GM23338 (cell line): ENCODE data around the gene KIF18B. TPM values are rescaled to one million over a fixed set of nuclear protein-coding genes. Genes with fewer than 3 reads are reported as not detected.

Experiments used
- ATAC-seq: fragments of 200-7000 bp; cut with Tn5 transposase; 3 replicates; pipeline ENCODE4 v1.9.1; 2020
- DNase-seq: peaks from one replicate; pipeline ENCODE4 v3.0.0-alpha.2; 2015; ENCODE audit warnings: low spot score
- H2AFZ ChIP-seq: fragments of 200-600 bp; sonication (generic); 2 replicates; pipeline ENCODE4 v1.8.0; 2016; ENCODE audit warnings: antibody characterized with exemption, mild to moderate bottlenecking, moderate library complexity
- H3F3A ChIP-seq: fragments of 200-600 bp; sonication (generic); replicated peaks from 2 replicates; pipeline ENCODE4 v1.8.0; 2017; ENCODE audit warnings: antibody characterized with exemption, mixed run types, low read depth
- H3K27ac ChIP-seq: fragments of 200-600 bp; sonication (generic); 2 replicates; pipeline ENCODE4 v1.6.1; 2016; ENCODE audit warnings: low read depth
- H3K27me3 ChIP-seq: fragments of 200-600 bp; sonication (generic); 2 replicates; pipeline ENCODE4 v1.8.0; 2016; ENCODE audit warnings: mild to moderate bottlenecking, mixed run types, moderate library complexity; ENCODE audit not compliant: insufficient read depth
- H3K36me3 ChIP-seq: fragments of 200-600 bp; sonication (generic); 2 replicates; pipeline ENCODE4 v1.8.0; 2016; ENCODE audit warnings: mild to moderate bottlenecking; ENCODE audit not compliant: insufficient read depth
- H3K4me1 ChIP-seq: fragments of 200-600 bp; sonication (generic); 2 replicates; pipeline ENCODE4 v1.8.0; 2016; ENCODE audit warnings: mild to moderate bottlenecking, moderate library complexity; ENCODE audit not compliant: insufficient read depth
- H3K4me2 ChIP-seq: fragments of 200-600 bp; sonication (generic); 2 replicates; pipeline ENCODE4 v1.7.1; 2017; ENCODE audit warnings: mixed run types
- H3K4me3 ChIP-seq: fragments of 200-600 bp; sonication (generic); 2 replicates; pipeline ENCODE4 v1.6.1; 2016; ENCODE audit warnings: mixed run types
- H3K79me2 ChIP-seq: fragments of 200-600 bp; sonication (generic); replicated peaks from 2 replicates; pipeline ENCODE4 v1.8.0; 2017; ENCODE audit warnings: mild to moderate bottlenecking; ENCODE audit not compliant: insufficient read depth
- H3K9me2 ChIP-seq: fragments of 200-600 bp; sonication (generic); 2 replicates; pipeline ENCODE4 v1.8.0; 2017; ENCODE audit not compliant: insufficient read depth
- H4K20me1 ChIP-seq: fragments of 200-600 bp; sonication (generic); replicated peaks from 2 replicates; pipeline ENCODE4 v1.8.0; 2017; ENCODE audit warnings: mild to moderate bottlenecking; ENCODE audit not compliant: insufficient read depth
- H3K27ac Mint-ChIP-seq: 2 replicates; pipeline ENCODE4 v1.8.0; 2020; ENCODE audit warnings: inconsistent platforms, mild to moderate bottlenecking, moderate library complexity, mixed read lengths
- H3K27me3 Mint-ChIP-seq: 3 replicates; pipeline ENCODE4 v1.8.0; 2022; ENCODE audit warnings: low read depth, mild to moderate bottlenecking, moderate library complexity, mixed read lengths, inconsistent platforms; ENCODE audit not compliant: insufficient read depth, poor library complexity
- H3K36me3 Mint-ChIP-seq: 3 replicates; pipeline ENCODE4 v1.8.0; 2021; ENCODE audit warnings: low read depth, mild to moderate bottlenecking, inconsistent platforms, moderate library complexity, mixed read lengths
- H3K4me1 Mint-ChIP-seq: 3 replicates; pipeline ENCODE4 v1.8.0; 2020; ENCODE audit warnings: mild to moderate bottlenecking, inconsistent platforms, mixed read lengths
- H3K4me3 Mint-ChIP-seq: 3 replicates; pipeline ENCODE4 v1.8.0; 2021; ENCODE audit warnings: moderate library complexity, mild to moderate bottlenecking, inconsistent platforms, mixed read lengths
- H3K9me3 Mint-ChIP-seq: 3 replicates; pipeline ENCODE4 v1.8.0; 2020; ENCODE audit warnings: moderate library complexity, mild to moderate bottlenecking, inconsistent platforms, mixed read lengths
- CREB1 ChIP-seq: fragments of 250-450 bp; sonication (Bioruptor Pico); IDR thresholded peaks from 2 replicates; pipeline ENCODE4 v1.5.0; 2020; ENCODE audit warnings: low read depth, mild to moderate bottlenecking, moderate library complexity
- EZH2phosphoT487 ChIP-seq: fragments of 200-600 bp; sonication (generic); IDR thresholded peaks from one replicate; pipeline ENCODE4 v1.8.1; 2018; ENCODE audit warnings: antibody characterized with exemption; ENCODE audit not compliant: unreplicated experiment
- NANOG ChIP-seq: IDR thresholded peaks from 2 replicates; pipeline ENCODE4 v1.6.1; 2016; ENCODE audit warnings: antibody characterized with exemption, borderline replicate concordance
- POLR2AphosphoS5 ChIP-seq: IDR thresholded peaks from 2 replicates; pipeline ENCODE4 v1.6.1; 2016; ENCODE audit warnings: antibody characterized with exemption, low read depth
- ZNF114 ChIP-seq: fragments of 250-450 bp; sonication (Bioruptor Pico); IDR thresholded peaks from 2 replicates; pipeline ENCODE4 v1.5.0; 2020; ENCODE audit warnings: mild to moderate bottlenecking, moderate library complexity
- ZNF331 ChIP-seq: fragments of 250-450 bp; sonication (Bioruptor Pico); IDR thresholded peaks from 2 replicates; pipeline ENCODE4 v1.5.0; 2020; ENCODE audit warnings: low read depth, mild to moderate bottlenecking, moderate library complexity
- polyA plus RNA-seq: library from polyadenylated mRNA; unstranded; fragments of >200 nt; fragmentation: Nextera tagmentation; extraction: Ambion mirVana; gene quantifications from 2 replicates; pipeline ENCODE4 v1.2.1, GENCODE V29; 2016
- total RNA-seq: library from RNA; depleted of rRNA; stranded (reverse); fragments of >200 nt; shearing (Covaris generic); gene quantifications from 2 replicates; pipeline ENCODE4 v1.2.3, GENCODE V29; 2014
- TF ChIP-seq, protein P1 (sequence below): IDR thresholded peaks from one replicate; pipeline ENCODE4 v1.6.1; 2018; ENCODE audit warnings: antibody characterized with exemption; ENCODE audit not compliant: unreplicated experiment
- TF ChIP-seq, protein P2 (sequence below): IDR thresholded peaks from 2 replicates; pipeline ENCODE4 v1.6.1; 2016; ENCODE audit warnings: antibody characterized with exemption
- TF ChIP-seq, protein P3 (sequence below): fragments of 250-450 bp; sonication (Bioruptor Pico); IDR thresholded peaks from 2 replicates; pipeline ENCODE4 v1.5.0; 2020; ENCODE audit warnings: mild to moderate bottlenecking, moderate library complexity

Gene KIF18B
- total and polyA plus RNA-seq, 2 experiments from 2014 or later, result 14.1 to 28.4 TPM

DNA sequence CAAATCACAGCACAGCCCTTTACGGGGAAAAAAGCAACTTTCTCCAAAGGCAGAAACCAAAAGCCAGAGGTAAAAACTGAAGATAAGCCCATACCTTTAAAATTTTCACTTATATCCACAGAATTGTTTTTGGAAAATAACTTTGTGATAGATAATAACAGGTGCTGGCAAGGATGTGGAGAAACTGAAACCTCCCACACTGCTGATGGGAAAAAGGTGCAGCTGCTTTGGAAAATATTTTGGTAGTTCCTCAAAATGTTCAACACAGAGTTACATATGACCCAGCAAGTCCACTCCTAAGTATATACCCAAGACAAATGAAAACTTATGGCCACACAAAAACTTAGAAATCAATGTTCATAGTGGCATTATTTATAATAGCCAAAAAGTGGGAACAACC lies 60.6 kb downstream of the KIF18B start:
- peaks cover 55% of the 10 kb centered on the region for H3K79me2 ChIP-seq
- peaks cover 38% of the 10 kb centered on the region for H3K36me3 ChIP-seq

More for the DNA sequence above, 60.6 kb downstream of the KIF18B start:
- H3K4me3 Mint-ChIP-seq, result no peak overlapping the region
- no peaks in the 10 kb centered on the region for H3K4me1 Mint-ChIP-seq
- Histone ChIP-seq H3K4me2 (no peak overlapping the region), H3K27ac (no peak overlapping the region), H2AFZ (no peak overlapping the region), H3K4me3 (no peak overlapping the region), H3K4me1 (no peaks in the 10 kb centered on the region), H3K9me2 (no peaks in the 10 kb centered on the region), H3K27me3 (no peaks in the 10 kb centered on the region), H4K20me1 (peaks cover 55% of the 10 kb centered on the region), H3F3A (peaks cover 14% of the 10 kb centered on the region; the same call in 1 of the 2 replicates)
- peaks cover 2% of the 10 kb centered on the region for H3K27me3 Mint-ChIP-seq
- H3K27ac Mint-ChIP-seq, result no peak overlapping the region
- ATAC-seq (no peak), DNase-seq (no peak)
- TF ChIP-seq EZH2phosphoT487 (no peak), POLR2AphosphoS5 (no peak), ZNF114 (CRISPR knock-in tag) (no peak), NANOG (no peak), ZNF331 (CRISPR knock-in tag) (no peak), CREB1 (no peak)
- TF ChIP-seq, protein P1, sequence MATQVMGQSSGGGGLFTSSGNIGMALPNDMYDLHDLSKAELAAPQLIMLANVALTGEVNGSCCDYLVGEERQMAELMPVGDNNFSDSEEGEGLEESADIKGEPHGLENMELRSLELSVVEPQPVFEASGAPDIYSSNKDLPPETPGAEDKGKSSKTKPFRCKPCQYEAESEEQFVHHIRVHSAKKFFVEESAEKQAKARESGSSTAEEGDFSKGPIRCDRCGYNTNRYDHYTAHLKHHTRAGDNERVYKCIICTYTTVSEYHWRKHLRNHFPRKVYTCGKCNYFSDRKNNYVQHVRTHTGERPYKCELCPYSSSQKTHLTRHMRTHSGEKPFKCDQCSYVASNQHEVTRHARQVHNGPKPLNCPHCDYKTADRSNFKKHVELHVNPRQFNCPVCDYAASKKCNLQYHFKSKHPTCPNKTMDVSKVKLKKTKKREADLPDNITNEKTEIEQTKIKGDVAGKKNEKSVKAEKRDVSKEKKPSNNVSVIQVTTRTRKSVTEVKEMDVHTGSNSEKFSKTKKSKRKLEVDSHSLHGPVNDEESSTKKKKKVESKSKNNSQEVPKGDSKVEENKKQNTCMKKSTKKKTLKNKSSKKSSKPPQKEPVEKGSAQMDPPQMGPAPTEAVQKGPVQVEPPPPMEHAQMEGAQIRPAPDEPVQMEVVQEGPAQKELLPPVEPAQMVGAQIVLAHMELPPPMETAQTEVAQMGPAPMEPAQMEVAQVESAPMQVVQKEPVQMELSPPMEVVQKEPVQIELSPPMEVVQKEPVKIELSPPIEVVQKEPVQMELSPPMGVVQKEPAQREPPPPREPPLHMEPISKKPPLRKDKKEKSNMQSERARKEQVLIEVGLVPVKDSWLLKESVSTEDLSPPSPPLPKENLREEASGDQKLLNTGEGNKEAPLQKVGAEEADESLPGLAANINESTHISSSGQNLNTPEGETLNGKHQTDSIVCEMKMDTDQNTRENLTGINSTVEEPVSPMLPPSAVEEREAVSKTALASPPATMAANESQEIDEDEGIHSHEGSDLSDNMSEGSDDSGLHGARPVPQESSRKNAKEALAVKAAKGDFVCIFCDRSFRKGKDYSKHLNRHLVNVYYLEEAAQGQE, result no peak
- TF ChIP-seq, protein P2, sequence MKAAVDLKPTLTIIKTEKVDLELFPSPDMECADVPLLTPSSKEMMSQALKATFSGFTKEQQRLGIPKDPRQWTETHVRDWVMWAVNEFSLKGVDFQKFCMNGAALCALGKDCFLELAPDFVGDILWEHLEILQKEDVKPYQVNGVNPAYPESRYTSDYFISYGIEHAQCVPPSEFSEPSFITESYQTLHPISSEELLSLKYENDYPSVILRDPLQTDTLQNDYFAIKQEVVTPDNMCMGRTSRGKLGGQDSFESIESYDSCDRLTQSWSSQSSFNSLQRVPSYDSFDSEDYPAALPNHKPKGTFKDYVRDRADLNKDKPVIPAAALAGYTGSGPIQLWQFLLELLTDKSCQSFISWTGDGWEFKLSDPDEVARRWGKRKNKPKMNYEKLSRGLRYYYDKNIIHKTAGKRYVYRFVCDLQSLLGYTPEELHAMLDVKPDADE, result no peak
- TF ChIP-seq, protein P3, sequence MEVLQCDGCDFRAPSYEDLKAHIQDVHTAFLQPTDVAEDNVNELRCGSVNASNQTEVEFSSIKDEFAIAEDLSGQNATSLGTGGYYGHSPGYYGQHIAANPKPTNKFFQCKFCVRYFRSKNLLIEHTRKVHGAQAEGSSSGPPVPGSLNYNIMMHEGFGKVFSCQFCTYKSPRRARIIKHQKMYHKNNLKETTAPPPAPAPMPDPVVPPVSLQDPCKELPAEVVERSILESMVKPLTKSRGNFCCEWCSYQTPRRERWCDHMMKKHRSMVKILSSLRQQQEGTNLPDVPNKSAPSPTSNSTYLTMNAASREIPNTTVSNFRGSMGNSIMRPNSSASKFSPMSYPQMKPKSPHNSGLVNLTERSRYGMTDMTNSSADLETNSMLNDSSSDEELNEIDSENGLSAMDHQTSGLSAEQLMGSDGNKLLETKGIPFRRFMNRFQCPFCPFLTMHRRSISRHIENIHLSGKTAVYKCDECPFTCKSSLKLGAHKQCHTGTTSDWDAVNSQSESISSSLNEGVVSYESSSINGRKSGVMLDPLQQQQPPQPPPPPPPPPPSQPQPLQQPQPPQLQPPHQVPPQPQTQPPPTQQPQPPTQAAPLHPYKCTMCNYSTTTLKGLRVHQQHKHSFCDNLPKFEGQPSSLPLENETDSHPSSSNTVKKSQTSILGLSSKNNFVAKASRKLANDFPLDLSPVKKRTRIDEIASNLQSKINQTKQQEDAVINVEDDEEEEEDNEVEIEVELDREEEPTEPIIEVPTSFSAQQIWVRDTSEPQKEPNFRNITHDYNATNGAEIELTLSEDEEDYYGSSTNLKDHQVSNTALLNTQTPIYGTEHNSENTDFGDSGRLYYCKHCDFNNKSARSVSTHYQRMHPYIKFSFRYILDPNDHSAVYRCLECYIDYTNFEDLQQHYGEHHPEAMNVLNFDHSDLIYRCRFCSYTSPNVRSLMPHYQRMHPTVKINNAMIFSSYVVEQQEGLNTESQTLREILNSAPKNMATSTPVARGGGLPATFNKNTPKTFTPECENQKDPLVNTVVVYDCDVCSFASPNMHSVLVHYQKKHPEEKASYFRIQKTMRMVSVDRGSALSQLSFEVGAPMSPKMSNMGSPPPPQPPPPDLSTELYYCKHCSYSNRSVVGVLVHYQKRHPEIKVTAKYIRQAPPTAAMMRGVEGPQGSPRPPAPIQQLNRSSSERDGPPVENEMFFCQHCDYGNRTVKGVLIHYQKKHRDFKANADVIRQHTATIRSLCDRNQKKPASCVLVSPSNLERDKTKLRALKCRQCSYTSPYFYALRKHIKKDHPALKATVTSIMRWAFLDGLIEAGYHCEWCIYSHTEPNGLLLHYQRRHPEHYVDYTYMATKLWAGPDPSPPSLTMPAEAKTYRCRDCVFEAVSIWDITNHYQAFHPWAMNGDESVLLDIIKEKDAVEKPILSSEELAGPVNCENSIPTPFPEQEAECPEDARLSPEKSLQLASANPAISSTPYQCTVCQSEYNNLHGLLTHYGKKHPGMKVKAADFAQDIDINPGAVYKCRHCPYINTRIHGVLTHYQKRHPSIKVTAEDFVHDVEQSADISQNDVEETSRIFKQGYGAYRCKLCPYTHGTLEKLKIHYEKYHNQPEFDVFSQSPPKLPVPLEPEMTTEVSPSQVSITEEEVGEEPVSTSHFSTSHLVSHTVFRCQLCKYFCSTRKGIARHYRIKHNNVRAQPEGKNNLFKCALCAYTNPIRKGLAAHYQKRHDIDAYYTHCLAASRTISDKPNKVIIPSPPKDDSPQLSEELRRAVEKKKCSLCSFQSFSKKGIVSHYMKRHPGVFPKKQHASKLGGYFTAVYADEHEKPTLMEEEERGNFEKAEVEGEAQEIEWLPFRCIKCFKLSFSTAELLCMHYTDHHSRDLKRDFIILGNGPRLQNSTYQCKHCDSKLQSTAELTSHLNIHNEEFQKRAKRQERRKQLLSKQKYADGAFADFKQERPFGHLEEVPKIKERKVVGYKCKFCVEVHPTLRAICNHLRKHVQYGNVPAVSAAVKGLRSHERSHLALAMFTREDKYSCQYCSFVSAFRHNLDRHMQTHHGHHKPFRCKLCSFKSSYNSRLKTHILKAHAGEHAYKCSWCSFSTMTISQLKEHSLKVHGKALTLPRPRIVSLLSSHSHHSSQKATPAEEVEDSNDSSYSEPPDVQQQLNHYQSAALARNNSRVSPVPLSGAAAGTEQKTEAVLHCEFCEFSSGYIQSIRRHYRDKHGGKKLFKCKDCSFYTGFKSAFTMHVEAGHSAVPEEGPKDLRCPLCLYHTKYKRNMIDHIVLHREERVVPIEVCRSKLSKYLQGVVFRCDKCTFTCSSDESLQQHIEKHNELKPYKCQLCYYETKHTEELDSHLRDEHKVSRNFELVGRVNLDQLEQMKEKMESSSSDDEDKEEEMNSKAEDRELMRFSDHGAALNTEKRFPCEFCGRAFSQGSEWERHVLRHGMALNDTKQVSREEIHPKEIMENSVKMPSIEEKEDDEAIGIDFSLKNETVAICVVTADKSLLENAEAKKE, result no peak
- H3K9me3 Mint-ChIP-seq, result no peaks in the 10 kb centered on the region
- H3K36me3 Mint-ChIP-seq, result peaks cover 43% of the 10 kb centered on the region
